MCF 10A (cell line): Measurements from ENCODE around the gene BTN3A1. TPM values are rescaled to one million over a fixed set of nuclear protein-coding genes. Genes with fewer than 3 reads are reported as not detected.

ENCODE experiments used
- BruUV-seq: library from RNA; stranded (reverse); fragments of 400-500 nt; replicated peaks from 2 replicates; lab custom pipeline; 2021; lab: Mats Ljungman, UMichigan
- CTCF ChIA-PET: fragments of 300-600 bp; sonication (Branson Sonifier 250); formaldehyde crosslinking; extraction: SDS; loops from one replicate; lab custom pipeline; 2021; ENCODE audit warnings: antibody characterized with exemption, inconsistent platforms; lab: Yijun Ruan, JAX
- POLR2A ChIA-PET: fragments of 300-600, 350-650 bp; sonication (Branson Sonifier 250); formaldehyde crosslinking; extraction: SDS; loops from one replicate; lab custom pipeline; 2020; ENCODE audit warnings: antibody characterized with exemption, inconsistent platforms; lab: Yijun Ruan, JAX
- DNase-seq: peaks from one replicate; pipeline ENCODE4 v3.0.0-alpha.2; 2018; ENCODE audit not compliant: unreplicated experiment
- H3K27ac Mint-ChIP-seq: one replicate; pipeline ENCODE4 v1.8.0; 2022; ENCODE audit warnings: mild to moderate bottlenecking, low read depth, mixed read lengths; ENCODE audit not compliant: unreplicated experiment
- H3K27me3 Mint-ChIP-seq: one replicate; pipeline ENCODE4 v1.8.0; 2022; ENCODE audit warnings: mixed read lengths; ENCODE audit not compliant: insufficient read depth, unreplicated experiment
- H3K36me3 Mint-ChIP-seq: one replicate; pipeline ENCODE4 v1.8.0; 2022; ENCODE audit warnings: mild to moderate bottlenecking, moderate library complexity, mixed read lengths; ENCODE audit not compliant: insufficient read depth, unreplicated experiment
- H3K4me1 Mint-ChIP-seq: one replicate; pipeline ENCODE4 v1.8.0; 2022; ENCODE audit warnings: mixed read lengths; ENCODE audit not compliant: insufficient read depth, unreplicated experiment
- H3K4me3 Mint-ChIP-seq: one replicate; pipeline ENCODE4 v1.8.0; 2022; ENCODE audit warnings: mild to moderate bottlenecking, moderate library complexity, mixed read lengths; ENCODE audit not compliant: unreplicated experiment
- H3K9me3 Mint-ChIP-seq: one replicate; pipeline ENCODE4 v1.8.0; 2022; ENCODE audit warnings: mixed read lengths; ENCODE audit not compliant: unreplicated experiment
- CTCF ChIP-seq: fragments of 200-600 bp; IDR thresholded peaks from one replicate; pipeline ENCODE4 v1.8.0; 2022; ENCODE audit warnings: antibody characterized with exemption, mild to moderate bottlenecking; ENCODE audit not compliant: unreplicated experiment
- intact Hi-C: fragments of 100-400 bp; cut with micrococcal nuclease; formaldehyde crosslinking; loops from 2 replicates; pipeline ENCODE4 v1.14.1; 2022
- total RNA-seq: library from RNA; stranded (reverse); gene quantifications from 2 replicates; pipeline ENCODE4 v1.2.3, GENCODE V29; 2022

BTN3A1 gene
- total RNA-seq, 1 experiment from 2014 or later: 8.0 TPM

- ChIA-PET CTCF (interaction anchor here (1.6 kb wide), 1 partner anchor 109 kb away, joined by 3 read pairs; no protein-coding TSS in a partner anchor), POLR2A (no interaction called here)
- H3K27ac Mint-ChIP-seq: no peak overlapping the region
- intact Hi-C loops: loop anchor here (10.0 kb wide), 1 partner anchor 105 kb away; no protein-coding TSS in a partner anchor
- H3K4me1 Mint-ChIP-seq: no peaks in the 10 kb centered on the region
- no TSS peak for BruUV-seq
- no peak overlapping the region for H3K4me3 Mint-ChIP-seq
- DNase-seq: no peak
- no peaks in the 10 kb centered on the region for H3K36me3 Mint-ChIP-seq
- H3K9me3 Mint-ChIP-seq: no peaks in the 10 kb centered on the region
- no peaks in the 10 kb centered on the region for H3K27me3 Mint-ChIP-seq
- no peak for TF ChIP-seq CTCF
Measured at GRCh38 chr6:26450240-26450639, 48.2 kb downstream of the BTN3A1 start.

- no peak for DNase-seq
- Mint-ChIP-seq H3K27me3 (no peaks in the 10 kb centered on the region), H3K27ac (no peak overlapping the region), H3K4me3 (no peak overlapping the region), H3K36me3 (no peaks in the 10 kb centered on the region), H3K4me1 (peaks cover 12% of the 10 kb centered on the region), H3K9me3 (no peaks in the 10 kb centered on the region)
- no TSS peak for BruUV-seq
- ChIA-PET POLR2A (interaction anchor here (1.3 kb wide), 1 partner anchor 10 kb away, joined by 4 read pairs; no protein-coding TSS in a partner anchor), CTCF (no interaction called here)
- intact Hi-C loops: loop anchor here (10.0 kb wide), 1 partner anchor 108 kb away; no protein-coding TSS in a partner anchor
- TF ChIP-seq CTCF: no peak
Measured at GRCh38 chr6:26452631-26453235, 50.7 kb downstream of the BTN3A1 start.

GRCh38 chr6:26454631-26455030 lies 52.6 kb downstream of the BTN3A1 start:
- intact Hi-C loops: loop anchor here (5.0 to 10.0 kb wide), 2 partner anchors 110 to 113 kb away; no protein-coding TSS in a partner anchor
- no TSS peak for BruUV-seq
- ChIA-PET CTCF (interaction anchor here (0.6 to 1.3 kb wide), 2 partner anchors 9 to 744 kb away, joined by 3 to 4 read pairs; no protein-coding TSS in a partner anchor), POLR2A (interaction anchor here (1.1 kb wide), 1 partner anchor 20 kb away, joined by 3 read pairs; no protein-coding TSS in a partner anchor)
- peaks cover 19% of the 10 kb centered on the region for H3K4me1 Mint-ChIP-seq
- TF ChIP-seq CTCF: no peak
- H3K27ac Mint-ChIP-seq: no peak overlapping the region
- H3K27me3 Mint-ChIP-seq: no peaks in the 10 kb centered on the region
- H3K36me3 Mint-ChIP-seq: peaks cover 11% of the 10 kb centered on the region
- no peak for DNase-seq
- H3K9me3 Mint-ChIP-seq: no peaks in the 10 kb centered on the region
- no peak overlapping the region for H3K4me3 Mint-ChIP-seq

GRCh38 chr6:26455357-26455970 lies 53.4 kb downstream of the BTN3A1 start:
- TF ChIP-seq CTCF: no peak
- Mint-ChIP-seq H3K4me1 (peaks cover 20% of the 10 kb centered on the region), H3K36me3 (peaks cover 16% of the 10 kb centered on the region), H3K9me3 (no peaks in the 10 kb centered on the region), H3K27ac (no peak overlapping the region), H3K27me3 (no peaks in the 10 kb centered on the region), H3K4me3 (no peak overlapping the region)
- DNase-seq: no peak
- no TSS peak for BruUV-seq
- ChIA-PET POLR2A (interaction anchor here (0.7 kb wide), 1 partner anchor 141 kb away, joined by 3 read pairs; no protein-coding TSS in a partner anchor), CTCF (interaction anchor here (0.6 to 1.3 kb wide), 3 partner anchors 10 to 1437 kb away, joined by 3 to 4 read pairs (median 3); a partner anchor contains a TSS)
- intact Hi-C loops: loop anchor here (5.0 to 10.0 kb wide), 2 partner anchors 111 to 112 kb away; no protein-coding TSS in a partner anchor
